ENCODE measurements around the gene NAPG. TPM values are rescaled to one million over a fixed set of nuclear protein-coding genes. Genes with fewer than 3 reads are reported as not detected.

Gene NAPG
- total RNA-seq, 1 donor from 2014 or later = 54.5 TPM

DNA sequence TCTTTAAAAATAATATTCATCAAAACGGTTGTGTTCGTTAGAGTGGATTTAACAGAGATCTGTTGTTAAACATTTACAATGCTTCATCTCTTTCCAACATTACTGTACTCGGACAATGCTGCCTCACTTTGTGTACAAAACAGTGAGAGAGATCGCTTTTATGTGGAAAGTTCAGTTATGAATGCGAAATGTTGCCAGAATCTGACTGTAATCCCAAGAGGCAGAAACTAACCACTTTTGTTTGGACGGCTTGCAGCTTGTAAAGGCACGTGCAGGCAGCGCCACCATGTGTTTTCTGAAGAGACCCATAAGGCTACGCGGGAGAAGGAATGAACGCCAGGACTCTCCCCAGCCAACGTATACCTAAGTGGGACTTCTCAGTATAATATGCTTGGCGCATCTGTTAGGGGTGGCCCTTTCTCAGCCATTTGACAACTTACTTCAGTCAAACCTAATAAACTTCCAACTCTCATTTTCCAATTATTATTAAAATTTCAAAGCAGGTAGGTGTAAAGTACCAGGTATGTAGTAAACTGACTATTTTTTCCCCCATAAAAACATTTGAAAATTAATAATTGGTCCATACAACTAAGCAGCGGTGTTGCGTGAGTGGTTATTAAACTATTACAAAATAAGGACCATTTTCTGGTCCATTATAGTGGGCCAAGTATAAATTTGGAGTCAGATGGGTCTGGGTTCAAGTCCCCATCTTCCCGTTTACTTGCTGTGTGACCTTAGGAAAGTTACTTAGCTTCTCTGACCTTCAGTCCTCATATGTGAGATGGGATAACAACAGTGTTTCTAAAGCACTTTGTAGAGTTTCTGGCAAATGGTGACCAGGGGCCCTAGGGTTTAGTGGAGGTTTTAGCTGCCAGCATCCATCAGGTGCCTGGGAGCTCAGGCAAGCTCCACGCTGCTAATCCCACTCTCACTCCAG is 5.6 kb upstream of the NAPG start:
- Histone ChIP-seq H3K4me3 (ENCODE audit: low read depth, low read length) (no peak overlapping the region), H3K36me3 (ENCODE audit: control insufficient read depth, insufficient read depth, low read length) (no peaks in the 10 kb centered on the region), H3K27me3 (ENCODE audit: control insufficient read depth, insufficient read depth, low read length) (no peaks in the 10 kb centered on the region)
- TF ChIP-seq, protein P1, sequence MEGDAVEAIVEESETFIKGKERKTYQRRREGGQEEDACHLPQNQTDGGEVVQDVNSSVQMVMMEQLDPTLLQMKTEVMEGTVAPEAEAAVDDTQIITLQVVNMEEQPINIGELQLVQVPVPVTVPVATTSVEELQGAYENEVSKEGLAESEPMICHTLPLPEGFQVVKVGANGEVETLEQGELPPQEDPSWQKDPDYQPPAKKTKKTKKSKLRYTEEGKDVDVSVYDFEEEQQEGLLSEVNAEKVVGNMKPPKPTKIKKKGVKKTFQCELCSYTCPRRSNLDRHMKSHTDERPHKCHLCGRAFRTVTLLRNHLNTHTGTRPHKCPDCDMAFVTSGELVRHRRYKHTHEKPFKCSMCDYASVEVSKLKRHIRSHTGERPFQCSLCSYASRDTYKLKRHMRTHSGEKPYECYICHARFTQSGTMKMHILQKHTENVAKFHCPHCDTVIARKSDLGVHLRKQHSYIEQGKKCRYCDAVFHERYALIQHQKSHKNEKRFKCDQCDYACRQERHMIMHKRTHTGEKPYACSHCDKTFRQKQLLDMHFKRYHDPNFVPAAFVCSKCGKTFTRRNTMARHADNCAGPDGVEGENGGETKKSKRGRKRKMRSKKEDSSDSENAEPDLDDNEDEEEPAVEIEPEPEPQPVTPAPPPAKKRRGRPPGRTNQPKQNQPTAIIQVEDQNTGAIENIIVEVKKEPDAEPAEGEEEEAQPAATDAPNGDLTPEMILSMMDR (IDR thresholded peaks at IDR 0.05; ENCODE audit: insufficient read depth, low read length, severe bottlenecking) = peak; percentile 83
- DNase-seq (ENCODE audit: low read depth) = peak; percentile 73
- FAIRE-seq = no peak

DNA sequence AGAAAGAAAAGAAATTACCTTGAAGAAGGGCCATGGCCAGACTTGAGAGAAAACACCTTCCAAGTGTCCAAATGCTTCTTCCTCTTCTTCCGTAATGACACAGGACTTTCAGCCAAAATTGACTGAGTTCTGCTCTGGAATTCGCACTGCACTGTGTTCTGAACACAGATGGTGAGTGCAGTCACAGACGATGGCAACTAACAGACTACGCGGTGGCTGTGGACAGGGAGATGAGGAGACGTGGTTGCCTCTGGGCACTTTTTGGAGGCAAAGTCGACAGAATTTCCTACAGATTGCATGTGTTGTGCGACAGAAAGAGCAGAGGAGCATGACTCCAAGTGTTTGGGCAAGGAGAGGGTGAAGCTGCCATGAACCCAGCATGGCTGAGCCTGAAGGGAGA is 4.3 kb upstream of the NAPG start:
- DNase-seq (ENCODE audit: low read depth) (no peak), FAIRE-seq (no peak)
- TF ChIP-seq, protein P1 (IDR thresholded peaks at IDR 0.05; ENCODE audit: insufficient read depth, low read length, severe bottlenecking) = no peak
- Histone ChIP-seq H3K27me3 (ENCODE audit: control insufficient read depth, insufficient read depth, low read length) (no peaks in the 10 kb centered on the region), H3K36me3 (ENCODE audit: control insufficient read depth, insufficient read depth, low read length) (no peaks in the 10 kb centered on the region), H3K4me3 (ENCODE audit: low read depth, low read length) (no peak overlapping the region)

DNA sequence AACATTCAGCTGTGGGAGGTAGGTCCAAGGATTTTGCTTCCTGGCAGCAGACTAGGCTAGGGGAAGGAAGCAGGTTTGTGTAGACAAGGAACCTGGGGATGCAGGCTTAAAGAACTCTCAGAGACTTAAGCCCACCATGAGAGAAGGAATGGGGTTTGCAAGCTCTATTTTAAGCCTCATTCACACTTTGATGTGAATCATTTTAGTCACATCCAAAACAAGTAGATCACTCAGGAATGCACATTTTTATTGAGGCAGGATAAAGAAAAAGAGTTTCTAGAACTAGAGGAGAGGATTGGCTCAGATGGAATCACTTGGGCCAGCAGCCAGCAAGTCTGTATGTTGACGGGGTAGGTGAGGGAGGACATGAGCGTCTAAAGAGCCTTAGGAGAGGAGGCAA is 3.3 kb upstream of the NAPG start:
- FAIRE-seq = no peak

DNA sequence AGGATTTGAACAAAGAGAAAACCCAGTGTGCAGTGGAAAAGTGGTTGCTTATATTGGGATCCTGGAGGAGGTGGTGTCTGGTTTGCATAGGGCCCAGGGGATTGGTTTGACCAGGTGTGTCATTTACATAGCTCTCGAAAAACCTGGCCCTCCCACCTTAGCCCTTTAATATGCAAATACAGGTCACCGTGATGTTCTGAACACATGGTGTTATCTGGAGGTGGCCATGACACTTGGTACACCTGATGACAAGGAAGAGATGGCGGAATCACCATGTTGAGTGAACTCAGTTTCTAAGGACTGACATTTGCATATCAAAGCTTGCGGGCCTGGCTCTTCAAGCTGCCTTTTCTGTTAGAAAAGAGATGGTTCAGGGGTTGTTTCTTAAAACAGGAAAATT is 2.3 kb upstream of the NAPG start:
- TF ChIP-seq, protein P1 (IDR thresholded peaks at IDR 0.05; ENCODE audit: insufficient read depth, low read length, severe bottlenecking) = no peak
- FAIRE-seq (no peak), DNase-seq (ENCODE audit: low read depth) (no peak)
- no peak overlapping the region for H3K4me3 ChIP-seq (ENCODE audit: low read depth, low read length)
- H3K27me3 ChIP-seq (ENCODE audit: control insufficient read depth, insufficient read depth, low read length) = no peaks in the 10 kb centered on the region
- no peaks in the 10 kb centered on the region for H3K36me3 ChIP-seq (ENCODE audit: control insufficient read depth, insufficient read depth, low read length)

More for the DNA sequence above, 3.3 kb upstream of the NAPG start:
- Histone ChIP-seq H3K4me3 (ENCODE audit: low read depth, low read length) (no peak overlapping the region), H3K36me3 (ENCODE audit: control insufficient read depth, insufficient read depth, low read length) (no peaks in the 10 kb centered on the region), H3K27me3 (ENCODE audit: control insufficient read depth, insufficient read depth, low read length) (no peaks in the 10 kb centered on the region)
- TF ChIP-seq, protein P1 (IDR thresholded peaks at IDR 0.05; ENCODE audit: insufficient read depth, low read length, severe bottlenecking) = no peak
- no peak for DNase-seq (ENCODE audit: low read depth)

DNA sequence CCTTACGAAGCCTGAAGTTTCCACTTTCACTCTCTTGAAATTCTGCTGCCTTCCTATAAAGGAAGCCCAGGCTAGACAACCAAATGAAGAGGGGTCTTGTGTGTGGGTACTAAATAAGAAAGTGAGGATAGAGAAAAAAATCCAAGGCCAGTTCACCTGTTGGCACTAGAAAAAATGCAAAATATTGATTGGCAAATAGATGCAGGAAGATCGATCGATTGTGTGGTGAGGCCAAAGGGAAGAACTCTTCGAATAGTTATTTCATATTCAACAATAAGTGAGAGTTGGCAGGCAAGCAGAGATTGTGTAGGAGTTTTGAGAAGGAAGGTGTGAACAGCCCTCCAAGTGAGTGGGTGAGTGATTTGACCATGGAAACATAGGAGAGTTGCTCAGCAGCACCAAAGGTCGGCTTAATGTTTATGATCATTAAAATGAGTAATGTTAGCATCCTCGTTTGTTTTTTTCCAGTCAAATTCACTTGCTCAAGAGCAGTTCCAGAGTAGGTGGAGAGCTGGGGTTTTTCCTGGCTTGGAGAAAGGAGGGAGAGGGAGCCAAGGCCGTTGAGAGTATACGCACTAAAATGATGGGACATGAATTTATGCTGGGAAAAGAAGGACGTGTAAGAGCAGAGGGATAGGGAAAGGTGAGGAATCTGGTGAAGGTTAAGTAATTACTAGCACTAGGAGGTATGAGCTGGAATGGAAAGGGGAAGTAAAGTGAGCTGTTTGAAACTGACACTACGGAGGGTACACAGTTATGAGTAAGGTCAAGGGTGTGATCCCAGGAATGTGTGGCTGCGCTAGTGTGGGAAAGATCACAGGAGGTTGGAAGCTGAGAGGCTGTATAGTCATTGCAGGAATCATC is 1.1 kb upstream of the NAPG start:
- no peak overlapping the region for H3K4me3 ChIP-seq (ENCODE audit: low read depth, low read length)
- no peaks in the 10 kb centered on the region for H3K27me3 ChIP-seq (ENCODE audit: control insufficient read depth, insufficient read depth, low read length)
- H3K36me3 ChIP-seq (ENCODE audit: control insufficient read depth, insufficient read depth, low read length) = no peaks in the 10 kb centered on the region
- DNase-seq (ENCODE audit: low read depth) = peak; percentile 71
- no peak for FAIRE-seq
- TF ChIP-seq, protein P1 (IDR thresholded peaks at IDR 0.05; ENCODE audit: insufficient read depth, low read length, severe bottlenecking) = no peak
